Hematopoietic multipotent progenitor cell treated with erythropoietin and hydrocortisone succinate and interleukin-3 and kit ligand, for 4 days (in vitro differentiated cells): ENCODE results near the gene SERPINB6.
"Not testable (repeated sequence)": the region's sequence is repeated elsewhere in the genome, so short reads cannot be mapped to it uniquely, and the experiment has no call there.

Source experiments
- DNase-seq: peaks from one replicate; pipeline ENCODE4 v3.0.0-alpha.2; 2015

The SERPINB6 gene

GRCh38 chr6:2903411-2904185, 67.8 kb downstream of the SERPINB6 start:
- DNase-seq = not testable (repeated sequence)

- DNase-seq = not testable (repeated sequence)
Measured at GRCh38 chr6:2901645-2902502, 69.5 kb downstream of the SERPINB6 start.

GRCh38 chr6:2900821-2901644, 70.3 kb downstream of the SERPINB6 start:
- DNase-seq = no peak

GRCh38 chr6:2900221-2900807, 71.1 kb downstream of the SERPINB6 start:
- no peak for DNase-seq

GRCh38 chr6:2899596-2899995, 71.8 kb downstream of the SERPINB6 start:
- no peak for DNase-seq
